Kidney (tissue), 14 donors: ENCODE measurements around the gene DGKG. TPM values are rescaled to one million over a fixed set of nuclear protein-coding genes. Genes with fewer than 3 reads are reported as not detected.

Experiments used
- DNase-seq, 5 donors: peaks; one replicate each; pipeline ENCODE4 v3.0.0-alpha.2; 2013 to 2020
- FAIRE-seq: peaks from 2 replicates; lab custom pipeline; 2012; peaks lifted over from hg19 to GRCh38; lab: Jason Lieb, UNC
- H3K27ac ChIP-seq, 2 donors: one replicate each; pipeline ENCODE4 v1.7.0; 2013; ENCODE audit warnings: low read depth in 2 of 2, low read length in 2 of 2, inconsistent platforms in 1 of 2
- H3K27me3 ChIP-seq: one replicate; pipeline ENCODE4 v1.7.1; 2013; ENCODE audit warnings: low read length, inconsistent platforms; ENCODE audit not compliant: control insufficient read depth, insufficient read depth
- H3K36me3 ChIP-seq, 3 donors: one replicate each; pipeline versions ENCODE4 v1.7.0 to v1.7.1; 2013; ENCODE audit warnings: low read length in 3 of 3, control low read depth in 1 of 3, inconsistent platforms in 1 of 3; ENCODE audit not compliant: insufficient read depth in 3 of 3, control insufficient read depth in 2 of 3
- H3K4me1 ChIP-seq, 3 donors: one replicate each; pipeline versions ENCODE4 v1.7.0 to v1.7.1; 2013; ENCODE audit warnings: low read length in 3 of 3, inconsistent platforms in 1 of 3, low read depth in 1 of 3; ENCODE audit not compliant: control insufficient read depth in 2 of 3, insufficient read depth in 2 of 3
- H3K4me3 ChIP-seq, 3 donors: one replicate each; pipeline versions ENCODE4 v1.7.0 to v1.8.1; 2013; ENCODE audit warnings: low read length in 3 of 3, control low read depth in 1 of 3, inconsistent platforms in 1 of 3
- H3K9ac ChIP-seq, 3 donors: one replicate each; pipeline versions ENCODE4 v1.7.0 to v1.7.1; 2013; ENCODE audit warnings: low read length in 3 of 3, control low read depth in 1 of 3, inconsistent platforms in 1 of 3
- H3K9me3 ChIP-seq, 3 donors: one replicate each; pipeline versions ENCODE4 v1.7.0 to v1.7.1; 2013; ENCODE audit warnings: low read length in 3 of 3, control low read depth in 1 of 3, inconsistent platforms in 1 of 3; ENCODE audit not compliant: control insufficient read depth in 2 of 3, insufficient read depth in 1 of 3
- intact Hi-C: fragments of 100-400 bp; cut with DNase I; formaldehyde crosslinking; loops from one replicate; pipeline ENCODE4 v1.11.1; 2022
- polyA plus RNA-seq: library from polyadenylated mRNA; stranded (reverse); fragments of 350-450 nt; fragmentation: Illumina TruSeq; extraction: RNeasy Lipid Tissue Mini Kit (QIAGEN cat#74804); gene quantifications from one replicate; pipeline ENCODE4 v1.2.3, GENCODE V29; 2014; ENCODE audit warnings: low read depth, low replicate concordance; ENCODE audit not compliant: insufficient read depth
- total RNA-seq: library from RNA; stranded (reverse); fragmentation: NEBNext Ultra II Directional; extraction: Animal tissue kit (Norgen Biotek cat#: 25700); gene quantifications from one replicate; pipeline ENCODE4 v1.2.1, GENCODE V29; 2021
- TF ChIP-seq, protein P1 (sequence below): IDR thresholded peaks from 3 replicates; pipeline ENCODE4 v1.5.1; 2012; ENCODE audit warnings: mild to moderate bottlenecking, moderate library complexity, borderline replicate concordance; ENCODE audit not compliant: insufficient read depth; ENCODE audit errors: extremely low read depth
- donor health status: control.
- donor health status: control.
- donor health status: control.
- donor health status: control.
- donor health status: control.
- donor health status: DM: yes; HTN: yes; CAD: no.
- donor health status: Normal renal cell carcinoma (clear cell type).

Gene DGKG
- total and polyA plus RNA-seq, 2 donors from 2014 or later, result 0.95 to 11.4 TPM

DNA sequence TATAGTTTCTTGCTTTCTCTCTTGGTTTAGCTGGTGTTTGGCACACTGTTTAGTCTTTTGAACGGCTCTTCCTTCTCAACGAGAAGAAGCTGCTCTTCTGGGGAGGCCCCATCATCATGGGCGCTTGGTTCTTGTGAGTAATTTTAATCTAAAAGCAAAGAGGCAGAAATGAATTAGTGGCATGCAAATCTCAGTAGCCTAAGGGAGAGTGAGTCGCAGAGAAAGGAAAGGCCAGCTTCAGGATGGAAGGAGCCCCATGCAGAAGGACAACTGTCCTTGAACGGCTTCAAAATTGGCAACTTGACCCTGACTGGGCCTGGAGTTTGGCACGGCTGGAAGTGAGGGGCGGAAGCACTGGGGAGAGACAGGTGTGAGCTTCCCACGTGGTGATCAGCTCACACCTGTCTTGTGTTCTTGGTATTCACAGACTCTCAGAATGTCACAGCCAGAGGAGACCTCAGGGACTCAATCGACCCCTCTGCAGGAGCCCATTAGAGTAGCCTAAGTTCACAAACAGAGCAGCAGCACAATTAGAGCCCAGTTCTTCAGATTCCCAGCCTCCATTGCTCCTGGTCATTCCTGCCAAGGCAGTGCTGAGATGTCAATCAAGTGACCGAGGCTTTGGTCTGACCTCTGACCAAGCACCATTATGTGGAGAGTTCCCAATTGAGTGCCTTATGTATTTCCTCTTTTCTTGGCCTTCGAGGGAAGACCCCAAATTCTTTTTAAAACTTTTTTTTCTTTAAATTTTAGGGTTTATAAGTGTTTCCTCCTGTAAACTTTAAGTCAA lies 211.8 kb downstream of the DGKG start:
- FAIRE-seq, result no peak
- H3K9ac ChIP-seq, result no peak overlapping the region
- intact Hi-C loops, result no loop called here
- H3K9me3 ChIP-seq, result no peaks in the 10 kb centered on the region
- no peaks in the 10 kb centered on the region for H3K27me3 ChIP-seq
- no peak for DNase-seq
- TF ChIP-seq, protein P1, sequence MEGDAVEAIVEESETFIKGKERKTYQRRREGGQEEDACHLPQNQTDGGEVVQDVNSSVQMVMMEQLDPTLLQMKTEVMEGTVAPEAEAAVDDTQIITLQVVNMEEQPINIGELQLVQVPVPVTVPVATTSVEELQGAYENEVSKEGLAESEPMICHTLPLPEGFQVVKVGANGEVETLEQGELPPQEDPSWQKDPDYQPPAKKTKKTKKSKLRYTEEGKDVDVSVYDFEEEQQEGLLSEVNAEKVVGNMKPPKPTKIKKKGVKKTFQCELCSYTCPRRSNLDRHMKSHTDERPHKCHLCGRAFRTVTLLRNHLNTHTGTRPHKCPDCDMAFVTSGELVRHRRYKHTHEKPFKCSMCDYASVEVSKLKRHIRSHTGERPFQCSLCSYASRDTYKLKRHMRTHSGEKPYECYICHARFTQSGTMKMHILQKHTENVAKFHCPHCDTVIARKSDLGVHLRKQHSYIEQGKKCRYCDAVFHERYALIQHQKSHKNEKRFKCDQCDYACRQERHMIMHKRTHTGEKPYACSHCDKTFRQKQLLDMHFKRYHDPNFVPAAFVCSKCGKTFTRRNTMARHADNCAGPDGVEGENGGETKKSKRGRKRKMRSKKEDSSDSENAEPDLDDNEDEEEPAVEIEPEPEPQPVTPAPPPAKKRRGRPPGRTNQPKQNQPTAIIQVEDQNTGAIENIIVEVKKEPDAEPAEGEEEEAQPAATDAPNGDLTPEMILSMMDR, result no peak
- no peak overlapping the region for H3K4me3 ChIP-seq
- no peak overlapping the region for H3K27ac ChIP-seq
- peaks cover 0 to 3% (median 0%) of the 10 kb centered on the region in 3 donors for H3K4me1 ChIP-seq
- H3K36me3 ChIP-seq, result no peaks in the 10 kb centered on the region

DNA sequence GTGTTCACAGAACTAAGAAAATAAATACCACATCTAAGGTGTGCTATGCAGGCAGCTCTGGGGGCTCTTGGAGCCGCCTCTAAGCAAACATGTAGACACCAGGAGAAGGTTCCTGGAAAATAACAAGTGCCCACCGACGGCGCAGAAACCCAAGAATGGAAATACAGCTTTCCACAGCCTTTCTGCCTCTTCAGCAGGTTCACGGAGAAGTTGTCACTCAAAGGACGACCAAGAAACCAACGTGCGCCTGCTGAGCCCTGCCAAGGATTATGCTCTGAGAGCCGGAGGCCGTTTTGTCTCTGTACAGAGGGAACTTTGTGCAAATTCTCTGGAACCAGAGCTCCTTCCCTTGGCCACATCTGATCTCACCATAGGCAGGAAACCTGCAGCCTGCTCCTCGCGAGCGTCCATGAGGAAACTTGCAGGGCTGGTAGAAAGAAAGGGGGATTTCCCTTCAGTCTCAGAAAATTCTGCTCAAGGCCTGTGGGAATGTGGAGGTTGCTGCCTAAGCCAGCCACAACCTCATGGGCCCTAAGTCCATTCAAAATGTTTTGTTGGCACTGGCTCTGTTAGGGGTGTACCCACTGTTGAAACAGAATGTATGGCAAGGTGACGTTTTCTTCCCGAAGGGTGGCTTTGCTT lies 212.6 kb downstream of the DGKG start:
- intact Hi-C loops, result no loop called here
- DNase-seq (no peak), FAIRE-seq (no peak)
- Histone ChIP-seq H3K4me1 (peaks cover 0 to 3% (median 0%) of the 10 kb centered on the region in 3 donors), H3K27ac (no peak overlapping the region), H3K27me3 (no peaks in the 10 kb centered on the region), H3K36me3 (no peaks in the 10 kb centered on the region), H3K9ac (no peak overlapping the region), H3K4me3 (no peak overlapping the region), H3K9me3 (no peaks in the 10 kb centered on the region)
- TF ChIP-seq, protein P1, result no peak

DNA sequence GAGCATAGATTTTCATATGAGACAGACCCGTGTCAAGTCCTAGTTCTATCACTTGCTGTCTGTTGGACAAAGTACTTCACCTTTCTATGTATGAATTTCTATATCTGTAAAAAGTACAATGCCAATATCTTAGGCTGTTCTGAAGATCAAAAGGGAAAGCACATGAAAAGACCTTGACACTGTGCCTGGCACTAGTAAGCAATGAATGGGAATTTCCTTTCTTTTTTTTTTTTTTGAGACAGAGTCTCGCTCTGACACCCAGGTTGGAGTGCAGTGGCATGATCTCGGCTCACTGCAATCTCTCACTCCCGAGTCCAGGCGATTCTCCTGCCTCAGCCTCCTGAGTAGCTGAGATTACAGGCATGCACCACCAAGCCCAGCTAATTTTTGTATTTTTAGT lies 217.8 kb downstream of the DGKG start:
- H3K9me3 ChIP-seq, result no peaks in the 10 kb centered on the region
- intact Hi-C loops, result no loop called here
- TF ChIP-seq, protein P1, result no peak
- H3K27ac ChIP-seq, result no peak overlapping the region
- FAIRE-seq (no peak), DNase-seq (no peak)
- H3K9ac ChIP-seq, result no peak overlapping the region
- H3K27me3 ChIP-seq, result no peaks in the 10 kb centered on the region
- H3K4me3 ChIP-seq, result no peak overlapping the region
- no peaks in the 10 kb centered on the region for H3K36me3 ChIP-seq
- no peaks in the 10 kb centered on the region for H3K4me1 ChIP-seq
